Heart left ventricle (tissue), 13 donors: ENCODE data around the gene OXA1L.

Source experiments
- CTCF ChIP-seq, 12 donors: fragments of 200-600 bp; sonication (generic) in 4 of 12; IDR thresholded peaks; one replicate each; pipeline versions ENCODE4 v1.5.0 to v1.8.0; 2018 to 2022; ENCODE audit warnings: antibody characterized with exemption in 12 of 12, mild to moderate bottlenecking in 5 of 12
- POLR2A ChIP-seq, 2 donors: fragments of 450-650 bp; IDR thresholded peaks; one replicate each; pipeline ENCODE4 v1.6.1; 2017; ENCODE audit warnings: antibody characterized with exemption in 2 of 2, mild to moderate bottlenecking in 2 of 2, moderate library complexity in 2 of 2
- donor health status: ischemic (EF 13 %, LVEDD 7.1; RV severe dilation, severe dysfunction).
- donor health status: DM: no; HTN: yes; CAD: no.
- donor health status: DM: no; HTN: no; CAD: no.
- donor health status: ischemic (EF 25% LVEDD 6.9; RV normal size, moderate dysfunction).
- donor health status: ischemic (EF 25% LVEDD 5.7; RV mildly dilated, moderate dysfunction).
- donor health status: ischemic (EF 35%, LVEDD 5.7; RV mildly dilated, moderate dysfunction).
- donor health status: nonischemic (EF 11% LVEDD 7.7; RV severe dilation, severe dysfunction).
- donor health status: DM: yes; HTN: yes; CAD: no.
- donor health status: PGD.
- donor health status: ischemic (EF 29% LVEDD 5.4; RV normal size, mild dysfunction).
- donor health status: nonischemic (EF 23%, LVEDD 6.1; RV moderate dilation, normal function).

DNA sequence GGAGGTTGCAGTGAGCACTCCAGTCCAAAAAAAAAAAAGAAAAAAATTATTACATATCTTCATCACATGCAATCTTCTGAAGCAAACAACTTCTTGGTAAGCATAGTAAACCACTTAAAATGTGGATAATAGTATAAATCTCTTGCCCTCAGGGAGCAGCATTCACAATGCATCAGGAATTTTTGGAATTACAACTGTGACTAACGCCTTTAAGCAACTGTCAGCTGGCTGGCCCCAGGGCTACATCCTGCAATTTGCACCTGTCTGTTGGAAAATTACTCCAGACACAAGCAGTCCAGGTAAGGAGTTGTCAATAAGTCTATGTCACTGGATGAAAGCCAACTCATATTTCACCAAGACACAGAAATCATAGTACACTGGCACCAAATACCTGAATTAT is 54.2 kb downstream of the OXA1L start:
- TF ChIP-seq CTCF (IDR thresholded peaks at IDR 0.05) = no peak
- no peak for TF ChIP-seq POLR2A (IDR thresholded peaks at IDR 0.05)
